Hypothalamus (tissue), 51 donors: Measurements from ENCODE around the gene DHX35.
A peak's percentile ranks its signal among the peaks of the same experiment; 100 is the strongest.
"Not testable (repeated sequence)": the region's sequence is repeated elsewhere in the genome, so short reads cannot be mapped to it uniquely, and the experiment has no call there.

ENCODE experiments used
- DNase-seq, 51 donors: peaks; one replicate each; lab custom pipeline; 2025; lab: John Stamatoyannopoulos, UW

DHX35 gene

GRCh38 chr20:38973107-38973506, 11.0 kb downstream of the DHX35 start:
- no peak for DNase-seq

- peak in 14 of 51 donors; percentile 1 to 32 (median 6) for DNase-seq
These were observed 11.5 kb downstream of the DHX35 start for GRCh38 chr20:38973645-38974044.

GRCh38 chr20:38975539-38976120, 13.5 kb downstream of the DHX35 start:
- DNase-seq: no peak

- no peak for DNase-seq
These were observed 17.3 kb downstream of the DHX35 start for GRCh38 chr20:38979434-38979833.

GRCh38 chr20:38979842-38980241, 17.7 kb downstream of the DHX35 start:
- DNase-seq: no peak

GRCh38 chr20:38982291-38982690, 20.1 kb downstream of the DHX35 start:
- DNase-seq: no peak

- no peak for DNase-seq
These were observed 22.9 kb downstream of the DHX35 start for GRCh38 chr20:38985060-38985459.

GRCh38 chr20:38985603-38986170, 23.5 kb downstream of the DHX35 start:
- peak in 1 of 51 donors; percentile 15 for DNase-seq

- no peak for DNase-seq
These were observed 24.5 kb downstream of the DHX35 start for GRCh38 chr20:38986663-38987062.

GRCh38 chr20:38987777-38988176, 25.6 kb downstream of the DHX35 start:
- no peak for DNase-seq

GRCh38 chr20:38990728-38991127, 28.6 kb downstream of the DHX35 start:
- DNase-seq: no peak

- no peak for DNase-seq
These were observed 29.9 kb downstream of the DHX35 start for GRCh38 chr20:38991814-38992704.

GRCh38 chr20:38995536-38996044, 33.4 kb downstream of the DHX35 start:
- no peak for DNase-seq

GRCh38 chr20:38996866-38997265, 34.7 kb downstream of the DHX35 start:
- not testable (repeated sequence) for DNase-seq

GRCh38 chr20:38997622-38998021, 35.5 kb downstream of the DHX35 start:
- DNase-seq: no peak

- DNase-seq: no peak
These were observed 37.1 kb downstream of the DHX35 start for GRCh38 chr20:38999217-38999616.

- no peak for DNase-seq
These were observed 38.1 kb downstream of the DHX35 start for GRCh38 chr20:38999965-39000910.

- no peak for DNase-seq
These were observed 42.4 kb downstream of the DHX35 start for GRCh38 chr20:39004508-39004907.

GRCh38 chr20:39009348-39009747, 47.2 kb downstream of the DHX35 start:
- DNase-seq: no peak

- DNase-seq: no peak
These were observed 48.4 kb downstream of the DHX35 start for GRCh38 chr20:39010496-39010895.
